NCI-H1417 (cell line): Measurements from ENCODE around the gene ZMYM3.
"Not testable (repeated sequence)": the region's sequence is repeated elsewhere in the genome, so short reads cannot be mapped to it uniquely, and the experiment has no call there.

Experiments
- DNase-seq, 3 experiments: peaks; one replicate each; lab custom pipeline; 2025; lab: John Stamatoyannopoulos, UW

Gene ZMYM3

GRCh38 chrX:71254092-71254963, at the start of gene ZMYM3:
ZMYM3 (minus strand) TSS chrX:71254140; CDS start chrX:71253255, 885 bp downstream.
- DNase-seq = peak; percentile 86 to 92 (median 88)

DNA sequence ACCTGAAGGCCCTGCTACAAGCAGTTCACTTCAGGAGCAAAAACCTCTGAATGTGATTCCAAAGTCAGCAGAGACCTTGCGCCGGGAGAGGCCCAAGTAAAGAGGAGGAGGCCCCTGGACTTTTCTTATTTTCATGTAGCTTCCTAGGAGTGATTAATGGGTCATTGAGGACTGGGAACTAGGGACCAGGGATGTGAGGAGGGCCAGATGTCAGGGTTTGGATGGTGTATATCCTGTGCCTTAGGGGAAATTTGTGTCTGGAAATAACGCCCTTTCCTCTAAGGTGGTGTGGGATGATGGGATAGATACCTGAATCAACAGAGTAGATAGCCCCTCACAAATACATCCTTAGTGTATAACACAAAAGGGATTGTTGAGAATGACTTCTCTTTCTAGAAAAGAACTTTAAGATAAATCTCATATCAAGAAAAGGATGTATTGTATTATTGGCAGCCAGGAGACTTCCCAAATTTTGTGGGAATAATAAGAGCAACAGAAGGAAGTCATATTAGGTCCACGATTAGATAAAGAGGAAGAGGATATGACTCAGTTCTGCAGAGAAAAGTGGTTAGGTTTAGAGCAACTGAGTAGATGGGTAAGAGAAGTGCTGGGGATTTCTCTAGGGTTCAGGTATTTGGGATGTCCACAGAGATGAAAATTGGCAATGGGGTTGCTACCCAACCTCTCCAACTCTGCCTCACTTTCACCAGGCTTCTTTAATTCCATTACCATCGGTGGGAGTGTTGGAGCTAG, 48.7 kb upstream of the ZMYM3 start:
- DNase-seq = no peak

- DNase-seq = no peak
Observed at GRCh38 chrX:71301195-71301924, 47.4 kb upstream of the ZMYM3 start, which contains the start of gene ITGB1BP2. ITGB1BP2 (plus strand) TSS chrX:71301750; CDS start chrX:71301807, 57 bp downstream.

DNA sequence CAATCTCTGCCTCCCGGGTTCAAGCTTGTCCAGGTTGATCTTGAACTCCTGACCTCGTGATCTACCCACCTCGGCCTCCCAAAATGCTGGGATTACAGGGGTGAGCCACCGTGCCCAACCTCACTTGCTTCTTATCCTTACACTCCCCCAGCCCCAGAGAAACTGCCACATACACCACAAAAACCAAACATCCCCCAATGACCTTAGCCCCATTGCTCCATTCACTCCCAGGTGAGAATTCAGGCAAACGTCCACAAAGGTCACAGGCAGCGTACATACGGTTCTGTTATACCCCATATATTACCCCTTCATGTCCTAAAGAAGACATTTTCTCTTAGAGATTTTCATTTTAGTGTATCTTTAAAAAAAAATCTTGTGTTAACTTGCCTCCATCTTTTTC, 46.6 kb upstream of the ZMYM3 start:
- DNase-seq = not testable (repeated sequence)

DNA sequence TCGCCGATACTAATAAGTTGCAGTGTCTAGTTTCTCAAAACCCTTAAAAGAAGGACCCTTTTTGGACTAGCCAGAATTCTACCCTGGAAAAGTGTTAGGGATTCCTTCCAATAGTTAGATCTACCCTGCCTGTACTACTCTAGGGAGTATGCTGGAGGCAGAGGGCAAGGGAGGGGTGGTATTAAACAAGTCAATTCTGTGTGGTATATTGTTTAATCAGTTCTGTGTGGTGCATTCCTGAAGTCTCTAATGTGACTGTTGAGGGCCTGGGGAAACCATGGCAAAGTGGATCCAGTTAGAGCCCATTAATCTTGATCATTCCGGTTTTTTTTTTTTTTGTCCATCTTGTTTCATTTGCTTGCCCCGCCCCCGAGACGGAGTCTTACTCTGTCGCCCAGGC, 46.1 kb upstream of the ZMYM3 start:
- DNase-seq = not testable (repeated sequence)

GRCh38 chrX:71298119-71298518, 44.2 kb upstream of the ZMYM3 start:
- DNase-seq = no peak

DNA sequence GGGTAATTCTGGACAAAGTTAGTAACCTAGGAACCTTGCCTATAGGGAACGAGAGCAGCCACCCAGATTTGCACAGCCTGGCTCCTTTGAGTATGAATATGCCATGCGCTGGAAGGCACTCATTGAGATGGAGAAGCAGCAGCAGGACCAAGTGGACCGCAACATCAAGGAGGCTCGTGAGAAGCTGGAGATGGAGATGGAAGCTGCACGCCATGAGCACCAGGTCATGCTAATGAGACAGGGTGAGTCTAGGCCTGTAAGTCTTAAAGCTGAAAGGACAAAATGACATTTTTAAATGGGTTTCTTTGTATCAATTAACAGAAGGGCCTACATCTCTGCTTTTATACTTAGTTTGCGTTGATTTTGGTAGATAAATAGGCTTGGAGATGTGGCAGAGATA, 42.9 kb upstream of the ZMYM3 start:
- DNase-seq = no peak

DNA sequence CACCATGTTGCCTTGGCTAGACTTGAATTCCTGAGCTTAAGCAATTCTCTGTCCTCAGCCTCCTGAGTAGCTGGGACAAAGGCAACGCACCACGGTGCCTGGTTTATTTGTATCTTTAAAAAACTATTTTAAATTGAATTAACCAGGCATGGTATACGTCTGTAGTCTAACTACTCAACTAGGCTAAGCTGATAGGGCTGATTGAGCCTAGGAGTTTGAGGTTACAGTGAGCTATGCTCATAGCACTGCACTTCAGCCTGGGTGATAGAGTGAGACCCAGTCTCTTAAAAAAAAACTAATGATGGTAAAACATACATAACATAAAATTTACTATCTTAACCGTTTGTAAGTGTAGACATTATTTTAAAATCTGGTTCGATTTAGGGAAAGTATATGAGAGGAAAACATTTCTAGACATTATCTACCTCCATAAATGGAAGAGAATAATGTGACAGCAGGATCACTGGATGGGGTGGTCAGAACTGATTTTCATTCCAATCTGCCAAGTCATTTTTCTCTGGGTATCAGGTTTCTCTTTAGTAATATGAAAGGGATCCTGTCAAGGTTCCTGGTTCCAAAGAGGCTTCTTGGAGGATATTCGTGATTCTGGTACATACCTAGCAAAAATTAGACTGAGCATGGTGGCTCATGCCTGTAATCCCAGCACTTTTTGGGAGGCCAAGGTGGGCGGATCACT, 38.9 kb upstream of the ZMYM3 start:
- no peak for DNase-seq

- no peak for DNase-seq
Observed at GRCh38 chrX:71291381-71291780, 37.4 kb upstream of the ZMYM3 start.

- no peak for DNase-seq
Observed at GRCh38 chrX:71285929-71286328, 32.0 kb upstream of the ZMYM3 start.

DNA sequence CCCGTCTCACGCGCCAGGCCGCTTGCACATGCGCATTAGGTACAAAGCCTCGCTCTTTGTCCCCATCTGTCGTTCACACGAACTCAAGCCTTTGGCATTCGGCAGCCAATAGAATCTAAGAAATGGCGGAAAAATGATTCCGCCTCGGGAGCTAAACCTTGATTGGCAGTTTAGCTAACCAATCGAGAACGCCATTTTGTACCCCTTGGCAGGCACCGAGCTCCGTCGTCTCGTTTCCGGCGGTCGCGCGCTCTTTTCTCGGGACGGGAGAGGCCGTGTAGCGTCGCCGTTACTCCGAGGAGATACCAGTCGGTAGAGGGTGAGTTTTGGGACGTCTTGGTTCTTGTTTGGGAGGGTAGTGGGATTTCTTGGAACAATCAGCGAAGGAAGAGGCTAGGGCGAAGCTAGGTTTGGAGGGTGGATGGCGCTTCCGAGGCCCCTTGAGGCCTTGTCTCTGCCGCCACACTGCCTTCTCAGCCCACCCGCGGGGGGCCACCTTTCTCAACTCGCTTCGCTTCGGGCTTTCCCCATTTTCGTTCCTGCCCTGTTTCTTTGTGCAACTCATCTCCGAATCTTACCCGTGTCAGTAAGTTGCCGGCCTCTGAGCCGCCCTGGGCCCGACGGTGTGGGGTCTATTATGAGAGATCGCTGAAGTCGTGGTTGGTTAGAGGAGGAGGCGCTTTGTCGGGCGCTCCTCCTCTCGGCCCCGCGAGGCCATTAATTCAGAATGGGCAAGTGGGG, 29.6 kb upstream of the ZMYM3 start, which contains the start of gene NONO:
Gene NONO, plus strand, starts transcription at position 233 of the 741 bp plus-strand sequence. CDS start 7,003 bp downstream, outside the sequence.
- DNase-seq = peak; percentile 95 to 99 (median 99)

GRCh38 chrX:71282514-71283402, 28.8 kb upstream of the ZMYM3 start:
- DNase-seq = peak in 2 of 3 experiments; percentile 72 to 85

GRCh38 chrX:71281300-71281699, 27.4 kb upstream of the ZMYM3 start:
- DNase-seq = not testable (repeated sequence)

GRCh38 chrX:71272313-71272712, 18.4 kb upstream of the ZMYM3 start:
- DNase-seq = not testable (repeated sequence)

GRCh38 chrX:71269801-71270395, 16.0 kb upstream of the ZMYM3 start:
- DNase-seq = no peak

- not testable (repeated sequence) for DNase-seq
Observed at GRCh38 chrX:71268624-71269023, 14.7 kb upstream of the ZMYM3 start.

- DNase-seq = no peak
Observed at GRCh38 chrX:71256856-71257255, 2.9 kb upstream of the ZMYM3 start.

- DNase-seq = peak in 1 of 3 experiments; percentile 36
Observed at GRCh38 chrX:71256051-71256450, 2.1 kb upstream of the ZMYM3 start.
